Left ventricle myocardium superior (tissue), 1 donor: Measurements from ENCODE around the gene PRR18. TPM values are rescaled to one million over a fixed set of nuclear protein-coding genes. Genes with fewer than 3 reads are reported as not detected.

Experiments used
- ATAC-seq: fragments of 200-7000 bp; cut with Tn5 transposase; one replicate; pipeline ENCODE4 v1.9.1; 2020; ENCODE audit warnings: mild to moderate bottlenecking, moderate library complexity
- DNase-seq: peaks from one replicate; pipeline ENCODE4 v3.0.0-alpha.2; 2020
- intact Hi-C: fragments of 100-400 bp; cut with micrococcal nuclease; formaldehyde crosslinking; loops from one replicate; pipeline ENCODE4 v1.11.0; 2022
- total RNA-seq: library from RNA; stranded (reverse); fragmentation: NEBNext Ultra II Directional; extraction: Animal tissue kit (Norgen Biotek cat#: 25700); gene quantifications from one replicate; pipeline ENCODE4 v1.2.1, GENCODE V29; 2021
- donor health status: DM: no; HTN: yes; CAD: no; lungs with severe emphysema.

Gene PRR18
- total RNA-seq, 1 donor from 2014 or later: not detected

DNA sequence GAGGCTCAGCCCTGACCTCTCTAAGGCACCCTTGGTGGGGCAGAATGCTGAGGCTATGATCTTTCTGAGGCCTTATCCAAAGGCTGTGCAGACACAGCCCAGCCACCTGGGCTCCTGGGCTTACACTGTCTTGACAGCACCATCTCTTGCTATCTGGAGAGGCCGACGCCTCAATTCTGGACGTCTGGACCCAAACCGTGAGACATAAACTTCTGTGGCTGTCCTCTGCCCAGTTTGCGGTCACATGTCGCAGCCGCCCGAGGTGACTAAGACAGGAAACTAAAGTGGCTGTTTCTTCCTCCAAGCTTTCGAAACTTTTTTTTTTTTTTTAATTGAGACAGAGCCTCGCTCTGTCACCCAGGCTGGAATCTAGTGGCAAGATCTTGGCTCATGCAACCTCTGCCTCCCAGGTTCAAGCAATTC lies 49.3 kb downstream of the PRR18 start:
- intact Hi-C loops: no loop called here
- ATAC-seq: peak; percentile 79
- peak; percentile 49 for DNase-seq

DNA sequence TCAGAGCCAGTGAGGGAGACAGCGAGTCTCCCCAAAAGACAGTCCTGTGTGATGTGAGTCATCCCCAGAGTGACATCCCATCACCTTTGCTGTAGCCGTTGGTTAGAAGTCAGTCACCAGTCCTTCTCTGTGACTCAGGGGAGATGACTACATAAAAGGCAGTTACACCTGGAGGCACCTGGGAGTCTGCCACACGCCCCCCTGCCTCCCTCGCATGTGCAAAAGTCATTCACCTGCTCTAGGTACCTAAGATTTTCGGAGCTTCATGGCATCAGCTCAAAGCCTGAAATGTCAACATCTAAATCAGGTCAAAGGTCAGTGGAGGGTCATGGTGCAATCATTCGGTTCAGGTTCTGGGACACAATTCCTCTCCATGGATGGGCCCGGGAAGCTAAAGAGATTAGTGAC lies 50.3 kb downstream of the PRR18 start:
- no peak for DNase-seq
- ATAC-seq: no peak
- intact Hi-C loops: no loop called here

Other genes with a start within 250 kb of the PRR18 start
- gene TBXT, start 140.5 kb downstream of the PRR18 start, total RNA-seq: not detected
- gene SFT2D1, start 34.2 kb upstream of the PRR18 start, total RNA-seq: 18.2 TPM
- 411 TPM for gene MPC1, start 74.5 kb upstream of the PRR18 start, total RNA-seq